GM12873 (cell line): ENCODE results near the gene PAQR4.

Experiments used
- TF ChIP-seq, protein P1 (sequence below): IDR thresholded peaks from 2 replicates; pipeline ENCODE4 v1.5.1; 2012; ENCODE audit warnings: low read depth, mild to moderate bottlenecking, moderate library complexity, low read length, control low read depth; ENCODE audit not compliant: insufficient read depth; ENCODE audit errors: missing control alignments

PAQR4 gene

DNA sequence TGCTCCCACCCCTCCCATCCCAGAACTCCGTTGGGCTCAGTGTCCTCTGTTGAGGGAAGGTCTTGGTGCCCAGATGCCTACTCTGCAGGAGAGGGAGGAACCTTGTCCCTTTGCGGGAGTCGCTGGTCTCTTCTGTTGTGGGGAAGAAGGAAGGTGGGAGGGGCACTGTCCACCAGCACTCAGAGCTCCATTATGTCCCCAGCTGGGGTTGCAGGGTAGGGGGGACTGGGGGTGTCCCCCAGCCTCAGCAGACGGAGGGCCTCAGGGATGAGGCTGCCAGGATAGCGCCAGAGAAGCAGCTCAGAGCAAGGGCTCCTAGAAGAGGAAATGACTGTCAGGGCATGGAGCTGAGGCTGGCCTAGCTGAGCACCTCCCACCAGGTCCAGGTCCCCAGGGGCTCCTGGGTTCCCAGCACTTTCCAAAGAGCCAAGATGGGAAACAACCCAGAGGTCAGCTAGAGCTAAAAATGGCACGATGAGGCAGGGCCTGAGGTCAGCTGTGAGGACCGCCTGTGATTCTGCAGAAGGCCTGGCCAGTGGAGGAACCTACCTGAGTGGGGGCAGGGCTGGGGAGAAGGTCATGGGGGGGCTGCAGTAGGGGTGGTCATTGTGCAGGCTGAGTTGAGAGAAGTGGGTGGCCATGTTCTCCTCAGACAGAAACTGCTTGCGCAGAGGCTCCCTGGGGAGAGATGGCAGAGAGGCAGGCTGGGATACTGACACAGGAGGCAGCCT lies 53.7 kb downstream of the PAQR4 start:
- TF ChIP-seq, protein P1, sequence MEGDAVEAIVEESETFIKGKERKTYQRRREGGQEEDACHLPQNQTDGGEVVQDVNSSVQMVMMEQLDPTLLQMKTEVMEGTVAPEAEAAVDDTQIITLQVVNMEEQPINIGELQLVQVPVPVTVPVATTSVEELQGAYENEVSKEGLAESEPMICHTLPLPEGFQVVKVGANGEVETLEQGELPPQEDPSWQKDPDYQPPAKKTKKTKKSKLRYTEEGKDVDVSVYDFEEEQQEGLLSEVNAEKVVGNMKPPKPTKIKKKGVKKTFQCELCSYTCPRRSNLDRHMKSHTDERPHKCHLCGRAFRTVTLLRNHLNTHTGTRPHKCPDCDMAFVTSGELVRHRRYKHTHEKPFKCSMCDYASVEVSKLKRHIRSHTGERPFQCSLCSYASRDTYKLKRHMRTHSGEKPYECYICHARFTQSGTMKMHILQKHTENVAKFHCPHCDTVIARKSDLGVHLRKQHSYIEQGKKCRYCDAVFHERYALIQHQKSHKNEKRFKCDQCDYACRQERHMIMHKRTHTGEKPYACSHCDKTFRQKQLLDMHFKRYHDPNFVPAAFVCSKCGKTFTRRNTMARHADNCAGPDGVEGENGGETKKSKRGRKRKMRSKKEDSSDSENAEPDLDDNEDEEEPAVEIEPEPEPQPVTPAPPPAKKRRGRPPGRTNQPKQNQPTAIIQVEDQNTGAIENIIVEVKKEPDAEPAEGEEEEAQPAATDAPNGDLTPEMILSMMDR, result no peak
